AG09309 (cell line): ENCODE results near the gene IFT22.

ENCODE experiments used
- DNase-seq: peaks from one replicate; pipeline ENCODE4 v3.0.0-alpha.2; 2010; ENCODE audit warnings: low read depth
- H3K4me3 ChIP-seq: 2 replicates; pipeline ENCODE4 v1.5.1; 2011; ENCODE audit warnings: mild to moderate bottlenecking, low read depth, low read length, moderate library complexity; ENCODE audit not compliant: control insufficient read depth
- CTCF ChIP-seq: IDR thresholded peaks from 2 replicates; pipeline ENCODE4 v1.5.1; 2011; ENCODE audit warnings: mild to moderate bottlenecking, low read depth, low read length, inconsistent platforms; ENCODE audit not compliant: insufficient read depth, control insufficient read depth; ENCODE audit errors: missing control alignments

IFT22 gene

GRCh38 chr7:101321491-101322401 lies at the start of gene IFT22:
TSS of gene IFT22 (minus strand) at chr7:101321812. CDS start at chr7:101321709, 103 bp downstream.
- TF ChIP-seq CTCF: peak; percentile 47
- peak within 1 kb of the TSS; percentile 86 for H3K4me3 ChIP-seq
- DNase-seq: peak; percentile 58

- H3K4me3 ChIP-seq: no peak overlapping the region
- TF ChIP-seq CTCF: no peak
- DNase-seq: no peak
These were observed 49.2 kb upstream of the IFT22 start for GRCh38 chr7:101370836-101371235.

- no peak overlapping the region for H3K4me3 ChIP-seq
- DNase-seq: no peak
- TF ChIP-seq CTCF: no peak
These were observed 47.0 kb upstream of the IFT22 start for GRCh38 chr7:101368422-101369165.

- no peak overlapping the region for H3K4me3 ChIP-seq
- no peak for TF ChIP-seq CTCF
- DNase-seq: no peak
These were observed 46.1 kb upstream of the IFT22 start for GRCh38 chr7:101367676-101368075.

- TF ChIP-seq CTCF: no peak
- no peak overlapping the region for H3K4me3 ChIP-seq
- no peak for DNase-seq
These were observed 44.3 kb upstream of the IFT22 start for GRCh38 chr7:101365956-101366355.

- peak; percentile 17 for DNase-seq
- peak overlapping the region; percentile 48 for H3K4me3 ChIP-seq
- TF ChIP-seq CTCF: peak; percentile 74
These were observed 42.2 kb upstream of the IFT22 start for GRCh38 chr7:101363734-101364374.
